GM12891 (cell line): ENCODE results near the gene CA12.

ENCODE experiments used
- POLR2A ChIP-seq: IDR thresholded peaks from 2 replicates; pipeline ENCODE4 v1.6.1; 2011; ENCODE audit warnings: low read depth, low read length, control low read depth
- POLR2AphosphoS5 ChIP-seq: IDR thresholded peaks from 2 replicates; pipeline ENCODE4 v1.6.1; 2011; ENCODE audit warnings: low read depth, low read length, control low read depth
- POU2F2 ChIP-seq: IDR thresholded peaks from 2 replicates; pipeline ENCODE4 v1.6.1; 2011; ENCODE audit warnings: low read depth, mild to moderate bottlenecking, control low read depth, low read length, moderate library complexity
- TAF1 ChIP-seq: IDR thresholded peaks from 2 replicates; pipeline ENCODE4 v1.6.1; 2011; ENCODE audit warnings: low read depth, low read length, control low read depth

DNA sequence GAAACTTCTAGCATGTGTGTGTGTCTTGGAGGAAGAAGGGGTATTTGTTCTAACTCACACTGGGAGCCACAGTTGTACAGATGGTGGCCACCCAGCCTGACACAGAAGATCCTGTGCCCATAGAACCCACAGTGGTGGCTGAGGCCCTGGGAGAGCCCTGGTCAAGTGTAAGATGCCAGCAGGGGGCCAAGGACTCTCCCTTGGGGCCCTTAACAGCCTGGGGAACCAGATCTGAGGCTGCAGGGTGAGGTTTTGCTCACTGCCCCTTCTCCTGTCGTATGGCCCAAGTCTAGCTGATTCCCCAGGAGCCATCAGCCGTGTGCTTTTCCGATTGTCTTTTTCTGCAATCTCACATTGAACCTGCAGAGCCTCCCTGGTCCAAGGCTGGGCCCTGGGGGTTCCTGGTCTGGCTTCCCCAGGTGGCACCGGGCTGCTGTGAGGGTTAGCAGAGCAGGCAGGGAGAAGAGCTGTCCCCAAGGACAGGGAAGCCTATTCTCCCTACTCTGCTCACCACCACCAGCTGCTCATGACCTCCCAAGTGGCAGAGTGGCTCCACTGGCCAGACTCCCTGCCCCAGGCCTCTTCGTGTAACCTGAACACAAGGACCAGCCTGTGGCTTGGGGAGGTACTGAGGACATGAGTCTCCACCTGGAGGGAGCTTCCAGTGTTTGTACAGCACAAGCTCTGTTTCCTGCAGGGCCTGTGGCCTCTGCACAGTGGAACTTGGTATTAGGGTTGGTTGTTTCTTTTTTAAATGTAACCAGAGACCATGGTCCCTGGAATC lies 51.9 kb downstream of the CA12 start:
- TF ChIP-seq POLR2AphosphoS5: no peak
- TF ChIP-seq TAF1: no peak
- TF ChIP-seq POLR2A: no peak
- TF ChIP-seq POU2F2: no peak
